SU-DHL-6 (cell line): Measurements from ENCODE around the gene CCSAP.

ENCODE experiments used
- CTCF ChIP-seq: fragments of 200-600 bp; sonication (generic); IDR thresholded peaks from one replicate; pipeline ENCODE4 v1.5.1; 2017; ENCODE audit warnings: antibody characterized with exemption, mild to moderate bottlenecking, low read length, moderate library complexity; ENCODE audit not compliant: insufficient read depth, poor library complexity, severe bottlenecking
- EZH2phosphoT487 ChIP-seq: fragments of 200-600 bp; sonication (generic), shearing (Covaris generic); conservative IDR thresholded peaks from 2 replicates; pipeline ENCODE4 v1.6.1; 2018; ENCODE audit warnings: mild to moderate bottlenecking, antibody characterized with exemption, low read length, moderate library complexity, mixed read lengths

- TF ChIP-seq CTCF: no peak
- TF ChIP-seq EZH2phosphoT487: no peak
These were observed 58.0 kb downstream of the CCSAP start for GRCh38 chr1:229284887-229285286.
